Heart left ventricle (tissue), 16 donors: ENCODE measurements around the gene SSUH2. TPM values are rescaled to one million over a fixed set of nuclear protein-coding genes. Genes with fewer than 3 reads are reported as not detected.

Experiments
- ATAC-seq, 4 donors: fragments of 200-7000 bp; cut with Tn5 transposase; one replicate each; pipeline ENCODE4 v1.9.1; 2020 to 2022; ENCODE audit warnings: moderate library complexity in 4 of 4, mild to moderate bottlenecking in 3 of 4, moderate number of reproducible peaks in 1 of 4
- DNase-seq, 5 donors: peaks; one replicate each; pipeline ENCODE4 v3.0.0-alpha.2; 2020
- H3K27ac ChIP-seq, 12 donors: fragments of 200-600 bp; sonication (generic) in 4 of 12; one replicate each; pipeline versions ENCODE4 v1.5.0 to v1.8.0; 2016 to 2022; ENCODE audit warnings: mild to moderate bottlenecking in 2 of 12
- H3K27me3 ChIP-seq, 9 donors: fragments of 200-600 bp; sonication (generic) in 2 of 9; one replicate each; pipeline versions ENCODE4 v1.5.1 to v1.8.0; 2016 to 2022; ENCODE audit warnings: mild to moderate bottlenecking in 3 of 9
- H3K36me3 ChIP-seq, 9 donors: fragments of 200-600 bp; sonication (generic) in 2 of 9; one replicate each; pipeline versions ENCODE4 v1.5.0 to v1.8.0; 2018 to 2022; ENCODE audit warnings: mild to moderate bottlenecking in 2 of 9
- H3K4me1 ChIP-seq, 12 donors: fragments of 200-600 bp; sonication (generic) in 4 of 12; one replicate each; pipeline versions ENCODE4 v1.5.0 to v1.8.0; 2016 to 2022; ENCODE audit warnings: mild to moderate bottlenecking in 3 of 12
- H3K4me3 ChIP-seq, 12 donors: fragments of 200-600 bp; sonication (generic) in 4 of 12; one replicate each; pipeline versions ENCODE4 v1.5.0 to v1.8.0; 2017 to 2022; ENCODE audit warnings: mild to moderate bottlenecking in 9 of 12, moderate library complexity in 4 of 12
- H3K9me3 ChIP-seq, 12 donors: fragments of 200-600 bp; sonication (generic) in 4 of 12; one replicate each; pipeline versions ENCODE4 v1.5.0 to v1.8.0; 2016 to 2022; ENCODE audit warnings: mild to moderate bottlenecking in 1 of 12
- POLR2A ChIP-seq, 2 donors: fragments of 450-650 bp; IDR thresholded peaks; one replicate each; pipeline ENCODE4 v1.6.1; 2017; ENCODE audit warnings: antibody characterized with exemption in 2 of 2, mild to moderate bottlenecking in 2 of 2, moderate library complexity in 2 of 2
- WGBS, 4 donors: extraction: QIAGEN DNeasy Blood & Tissue Kit in 2 of 4; methylation state at CpG; one replicate each; pipeline versions ENCODE4 v1.1.5 to v1.1.7; 2013 to 2018; 5-methylcytosine and 5-hydroxymethylcytosine counted together
- intact Hi-C, 10 donors: fragments of 100-400 bp; cut with DNase I; formaldehyde crosslinking; loops; one replicate each; pipeline versions ENCODE4 v1.11.1 to v1.14.2; 2022
- polyA plus RNA-seq, 2 donors: library from polyadenylated mRNA; stranded (reverse); fragments of 200-250 nt; gene quantifications; one replicate each; pipeline ENCODE4 v1.2.3, GENCODE V29; 2013
- total RNA-seq, 9 donors: library from RNA; depleted of rRNA in 2 of 9; stranded (reverse); fragments of >200 nt in 2 of 9; fragmentation: NEBNext Ultra II Directional in 3 of 9; extraction: Animal tissue kit (Norgen Biotek cat#: 25700) in 3 of 9; gene quantifications; one replicate each; pipeline versions ENCODE4 v1.1.0 to v1.2.4, GENCODE V29; 2016 to 2023
- TF ChIP-seq, protein P1 (sequence below), 12 donors: fragments of 200-600 bp; sonication (generic) in 4 of 12; IDR thresholded peaks; one replicate each; pipeline versions ENCODE4 v1.5.0 to v1.8.0; 2018 to 2022; ENCODE audit warnings: antibody characterized with exemption in 12 of 12, mild to moderate bottlenecking in 5 of 12
- donor health status: ischemic (EF 13 %, LVEDD 7.1; RV severe dilation, severe dysfunction).
- donor health status: healthy with polysubstance abuse.
- donor health status: DM: no; HTN: yes; CAD: no.
- donor health status: DM: no; HTN: no; CAD: no.
- donor health status: ischemic (EF 25% LVEDD 6.9; RV normal size, moderate dysfunction).
- donor health status: ischemic (EF 25% LVEDD 5.7; RV mildly dilated, moderate dysfunction).
- donor health status: healthy.
- donor health status: DM: yes; HTN: yes; CAD: no.
- donor health status: ischemic (EF 35%, LVEDD 5.7; RV mildly dilated, moderate dysfunction).
- donor health status: nonischemic (EF 11% LVEDD 7.7; RV severe dilation, severe dysfunction).
- donor health status: DM: yes; HTN: yes; CAD: no.
- donor health status: PGD.
- donor health status: ischemic (EF 29% LVEDD 5.4; RV normal size, mild dysfunction).
- donor health status: nonischemic (EF 23%, LVEDD 6.1; RV moderate dilation, normal function).

Gene SSUH2
- total and polyA plus RNA-seq, 11 donors, result 0.33 to 5.3 (median 1.3) TPM; not detected in 1

DNA sequence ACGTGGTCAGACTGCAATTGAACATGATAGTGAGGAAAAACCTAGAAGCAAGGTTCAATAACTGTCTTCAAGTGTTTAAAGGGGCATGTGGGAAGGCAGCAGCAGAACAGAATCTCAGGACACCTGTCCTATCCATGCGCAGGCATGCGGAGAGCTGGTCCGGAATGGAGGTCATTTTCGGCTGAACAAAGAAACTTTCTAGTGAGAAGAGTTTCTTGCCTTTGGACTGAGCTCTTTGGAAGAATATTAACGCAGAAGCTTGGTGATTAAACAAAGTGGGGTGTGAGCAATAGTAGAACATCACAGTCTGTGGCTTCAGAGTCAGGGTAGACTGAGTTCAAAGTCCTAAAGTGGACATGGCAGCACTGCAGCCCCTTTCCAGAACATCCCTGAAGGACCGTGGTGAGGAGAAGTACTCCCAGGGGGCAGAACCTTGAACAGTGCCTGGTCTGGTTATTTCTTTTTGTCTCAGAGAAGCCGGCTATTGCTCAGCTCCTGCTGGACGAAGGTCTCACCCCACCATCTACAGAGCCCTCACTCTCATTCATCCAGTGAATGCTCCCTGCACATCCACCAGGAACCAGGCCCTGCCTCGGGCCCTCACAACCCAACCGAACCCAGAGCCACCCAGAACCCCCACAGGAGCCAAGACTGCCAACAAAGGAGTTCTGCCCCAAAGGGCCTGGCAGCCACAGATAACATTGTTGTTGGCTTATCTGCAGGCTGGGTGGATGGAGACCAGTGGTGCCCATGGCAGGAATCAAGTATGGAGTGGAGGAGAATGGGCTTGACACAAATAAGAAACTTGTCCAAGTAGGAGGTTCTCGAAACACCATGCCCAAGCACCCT, 2.8 kb upstream of the SSUH2 start:
- H3K36me3 ChIP-seq, result no peaks in the 10 kb centered on the region
- WGBS, 4 donors, result 91 to 95% (median 93%) methylated on average over 12 of the region's 12 CpGs
- no peaks in the 10 kb centered on the region for H3K4me1 ChIP-seq
- TF ChIP-seq, protein P1, sequence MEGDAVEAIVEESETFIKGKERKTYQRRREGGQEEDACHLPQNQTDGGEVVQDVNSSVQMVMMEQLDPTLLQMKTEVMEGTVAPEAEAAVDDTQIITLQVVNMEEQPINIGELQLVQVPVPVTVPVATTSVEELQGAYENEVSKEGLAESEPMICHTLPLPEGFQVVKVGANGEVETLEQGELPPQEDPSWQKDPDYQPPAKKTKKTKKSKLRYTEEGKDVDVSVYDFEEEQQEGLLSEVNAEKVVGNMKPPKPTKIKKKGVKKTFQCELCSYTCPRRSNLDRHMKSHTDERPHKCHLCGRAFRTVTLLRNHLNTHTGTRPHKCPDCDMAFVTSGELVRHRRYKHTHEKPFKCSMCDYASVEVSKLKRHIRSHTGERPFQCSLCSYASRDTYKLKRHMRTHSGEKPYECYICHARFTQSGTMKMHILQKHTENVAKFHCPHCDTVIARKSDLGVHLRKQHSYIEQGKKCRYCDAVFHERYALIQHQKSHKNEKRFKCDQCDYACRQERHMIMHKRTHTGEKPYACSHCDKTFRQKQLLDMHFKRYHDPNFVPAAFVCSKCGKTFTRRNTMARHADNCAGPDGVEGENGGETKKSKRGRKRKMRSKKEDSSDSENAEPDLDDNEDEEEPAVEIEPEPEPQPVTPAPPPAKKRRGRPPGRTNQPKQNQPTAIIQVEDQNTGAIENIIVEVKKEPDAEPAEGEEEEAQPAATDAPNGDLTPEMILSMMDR (IDR thresholded peaks at IDR 0.05), result no peak
- TF ChIP-seq POLR2A (IDR thresholded peaks at IDR 0.05), result no peak
- ATAC-seq (no peak), DNase-seq (no peak)
- intact Hi-C loops, result no loop called here
- no peak overlapping the region for H3K27ac ChIP-seq
- H3K27me3 ChIP-seq, result no peaks in the 10 kb centered on the region
- H3K9me3 ChIP-seq, result no peaks in the 10 kb centered on the region
- no peak overlapping the region for H3K4me3 ChIP-seq

DNA sequence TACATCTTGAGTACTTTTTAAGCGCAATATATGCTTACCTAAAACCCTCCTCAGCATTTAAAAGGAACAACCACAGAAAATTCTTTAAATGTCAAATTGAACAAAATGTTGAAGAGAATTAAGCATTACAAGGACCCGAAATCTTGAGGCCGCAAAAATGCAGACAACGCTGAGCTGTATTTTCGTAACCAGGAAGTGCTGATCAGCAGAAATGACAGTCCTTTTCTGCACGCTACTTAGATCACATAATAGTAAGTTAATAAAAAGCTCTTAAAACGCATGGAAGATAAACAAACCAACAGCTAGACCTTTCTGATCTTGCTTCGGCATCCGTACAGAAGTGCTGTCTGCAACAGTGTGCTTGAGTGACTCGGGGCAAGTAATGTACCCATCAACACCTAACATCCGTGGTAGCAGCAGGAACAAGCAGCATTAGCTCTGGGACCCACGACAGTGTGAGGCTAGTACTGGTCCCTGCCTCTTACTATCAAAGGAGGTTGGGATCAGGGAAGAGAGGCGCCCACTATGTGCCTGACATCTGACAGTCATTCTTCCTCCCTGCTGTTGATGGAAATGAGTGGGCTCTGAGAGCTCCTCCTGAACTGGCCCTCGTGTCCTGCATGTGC, 1.8 kb upstream of the SSUH2 start:
- H3K9me3 ChIP-seq, result no peaks in the 10 kb centered on the region
- ATAC-seq (no peak), DNase-seq (no peak)
- H3K27me3 ChIP-seq, result no peaks in the 10 kb centered on the region
- H3K27ac ChIP-seq, result no peak overlapping the region
- 87 to 91% (median 88%) methylated on average over 14 of the region's 14 CpGs for WGBS, 4 donors
- no peaks in the 10 kb centered on the region for H3K36me3 ChIP-seq
- TF ChIP-seq, protein P1 (IDR thresholded peaks at IDR 0.05), result no peak
- no peak for TF ChIP-seq POLR2A (IDR thresholded peaks at IDR 0.05)
- no peaks in the 10 kb centered on the region for H3K4me1 ChIP-seq
- intact Hi-C loops, result no loop called here
- H3K4me3 ChIP-seq, result no peak overlapping the region

DNA sequence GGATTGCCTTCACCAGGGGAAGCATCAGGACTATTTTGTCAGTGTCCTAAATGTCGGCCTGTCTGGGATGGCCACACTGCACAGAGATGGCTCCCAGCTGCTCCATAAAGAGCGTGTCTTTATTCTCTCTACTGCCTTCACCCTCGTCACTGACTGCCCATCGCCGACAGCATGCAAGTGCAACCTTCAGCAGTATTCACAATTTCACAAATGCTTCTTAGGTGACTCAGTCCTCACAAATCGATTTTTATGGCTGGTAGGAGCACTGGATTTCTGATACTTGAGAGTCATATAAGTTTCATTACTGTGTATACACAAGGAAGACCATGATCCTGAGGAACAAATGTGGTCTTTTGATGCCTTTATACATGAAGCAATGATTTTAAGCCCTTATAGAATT, 1.1 kb upstream of the SSUH2 start:
- no peaks in the 10 kb centered on the region for H3K9me3 ChIP-seq
- DNase-seq (no peak), ATAC-seq (no peak)
- no peaks in the 10 kb centered on the region for H3K4me1 ChIP-seq
- H3K27ac ChIP-seq, result no peak overlapping the region
- TF ChIP-seq, protein P1 (IDR thresholded peaks at IDR 0.05), result no peak
- 76 to 86% (median 77%) methylated on average over 6 of the region's 6 CpGs for WGBS, 4 donors
- H3K4me3 ChIP-seq, result no peak overlapping the region
- intact Hi-C loops, result no loop called here
- no peaks in the 10 kb centered on the region for H3K36me3 ChIP-seq
- H3K27me3 ChIP-seq, result no peaks in the 10 kb centered on the region

DNA sequence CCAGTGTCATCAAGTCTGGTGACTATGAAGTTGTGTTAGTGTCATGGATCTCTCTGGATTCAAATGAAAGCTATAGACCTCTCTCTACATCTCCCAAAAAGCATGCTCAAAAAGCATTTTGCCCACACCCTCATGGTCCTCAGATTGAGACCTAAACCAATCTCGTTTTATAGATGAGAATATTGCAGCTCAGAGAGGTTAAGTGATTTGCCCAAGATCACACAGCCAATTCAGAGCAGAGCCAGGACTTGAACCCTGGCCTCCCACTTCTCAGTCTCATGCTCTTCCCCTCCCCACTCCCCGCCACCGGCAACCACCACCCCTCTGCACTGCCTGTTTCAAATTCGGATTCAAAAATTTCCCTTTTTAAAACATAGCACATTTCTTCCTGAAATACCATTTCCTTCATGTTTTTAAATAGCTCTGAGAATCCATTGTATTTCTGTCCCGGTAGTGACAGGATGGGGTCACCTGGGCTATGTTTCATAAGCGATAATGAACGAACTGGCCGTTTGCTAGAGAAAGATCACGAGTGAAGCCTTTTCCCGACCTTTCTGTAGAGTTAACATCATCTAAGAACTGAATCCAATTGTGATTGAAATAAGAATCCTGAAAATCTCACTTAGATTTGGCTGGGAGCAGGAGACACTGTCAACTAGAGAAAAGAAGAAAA, 769 bp downstream of the SSUH2 start:
- Histone ChIP-seq H3K4me3 (peak overlapping the region in 3 of 12 donors; percentile 12 to 30 (median 24)), H3K27me3 (no peaks in the 10 kb centered on the region), H3K9me3 (no peaks in the 10 kb centered on the region), H3K36me3 (no peaks in the 10 kb centered on the region), H3K27ac (peak overlapping the region in 6 of 12 donors; percentile 2 to 79 (median 26)), H3K4me1 (peaks cover 0 to 6% (median 0%) of the 10 kb centered on the region in 12 donors)
- DNase-seq (no peak), ATAC-seq (no peak)
- TF ChIP-seq, protein P1 (IDR thresholded peaks at IDR 0.05), result no peak
- 57 to 59% (median 59%) methylated on average over 10 of the region's 10 CpGs for WGBS, 4 donors
- intact Hi-C loops, result no loop called here
